SK-N-MC (cell line): ENCODE data around the gene ALDH8A1.

ENCODE experiments used
- EZH2 ChIP-seq: fragments of 200-600 bp; sonication (generic); IDR thresholded peaks from one replicate; pipeline ENCODE4 v1.6.1; 2017; ENCODE audit warnings: antibody characterized with exemption
- POLR2AphosphoS5 ChIP-seq: IDR thresholded peaks from 2 replicates; pipeline ENCODE4 v1.6.1; 2012; ENCODE audit warnings: mild to moderate bottlenecking, low read depth, low read length, borderline replicate concordance

DNA sequence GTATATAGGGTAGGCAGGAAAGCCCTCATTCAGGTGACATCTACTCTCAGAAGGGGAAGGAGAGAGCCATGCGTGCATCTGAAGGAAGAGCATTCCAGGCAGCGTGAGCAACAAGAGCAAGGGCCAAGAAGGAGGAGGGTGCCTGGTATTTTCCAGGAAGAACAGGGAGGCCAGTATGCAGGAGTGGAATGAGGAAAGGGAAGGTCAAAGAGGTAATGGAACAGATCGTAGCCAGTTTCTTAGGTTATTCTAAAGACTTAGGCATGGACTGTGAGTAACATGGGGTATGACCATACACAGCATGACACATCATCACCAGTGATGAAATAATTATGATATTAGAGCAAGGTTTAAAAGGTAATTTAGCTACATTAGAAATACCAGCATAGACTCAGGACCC lies 24.1 kb downstream of the ALDH8A1 start:
- TF ChIP-seq POLR2AphosphoS5, result no peak
- TF ChIP-seq EZH2, result no peak
